ENCODE data around the gene TYK2. TPM values are rescaled to one million over a fixed set of nuclear protein-coding genes. Genes with fewer than 3 reads are reported as not detected.

Gene TYK2
- polyA plus RNA-seq, 1 donor: 111 TPM

- H3K4me1 ChIP-seq (ENCODE audit: control insufficient read depth, insufficient read depth, low read length): no peaks in the 10 kb centered on the region
- H3K27me3 ChIP-seq (ENCODE audit: control insufficient read depth, insufficient read depth, low read length): no peaks in the 10 kb centered on the region
- no peak overlapping the region for H3K4me3 ChIP-seq (ENCODE audit: low read length)
- no peak for DNase-seq
- no peaks in the 10 kb centered on the region for H3K9me3 ChIP-seq (ENCODE audit: control insufficient read depth, low read depth, low read length)
- no CpG with 5 or more reads among the region's 16 CpGs for WGBS (ENCODE audit: insufficient coverage, low lambda C conversion rate)
- H3K36me3 ChIP-seq (ENCODE audit: control insufficient read depth, insufficient read depth, low read length): peaks cover 77% of the 10 kb centered on the region
- no peak overlapping the region for H3K27ac ChIP-seq (ENCODE audit: low read length)
Observed at GRCh38 chr19:10361569-10362011, 18.8 kb downstream of the TYK2 start.

GRCh38 chr19:10356431-10356830 is 23.9 kb downstream of the TYK2 start:
- WGBS (ENCODE audit: insufficient coverage, low lambda C conversion rate): no CpG with 5 or more reads among the region's 12 CpGs

GRCh38 chr19:10353793-10354391 is 26.5 kb downstream of the TYK2 start:
- peak; percentile 50 to 65 for DNase-seq
- H3K36me3 ChIP-seq (ENCODE audit: control insufficient read depth, insufficient read depth, low read length): peaks cover 44% of the 10 kb centered on the region
- H3K9me3 ChIP-seq (ENCODE audit: control insufficient read depth, low read depth, low read length): no peaks in the 10 kb centered on the region
- H3K27ac ChIP-seq (ENCODE audit: low read length): no peak overlapping the region
- WGBS (ENCODE audit: insufficient coverage, low lambda C conversion rate): no CpG with 5 or more reads among the region's 32 CpGs
- peak overlapping the region; percentile 3 for H3K4me3 ChIP-seq (ENCODE audit: low read length)
- no peaks in the 10 kb centered on the region for H3K27me3 ChIP-seq (ENCODE audit: control insufficient read depth, insufficient read depth, low read length)
- peaks cover 11% of the 10 kb centered on the region for H3K4me1 ChIP-seq (ENCODE audit: control insufficient read depth, insufficient read depth, low read length)

More at GRCh38 chr19:10356431-10356830, 23.9 kb downstream of the TYK2 start:
- no peaks in the 10 kb centered on the region for H3K27me3 ChIP-seq (ENCODE audit: control insufficient read depth, insufficient read depth, low read length)
- H3K9me3 ChIP-seq (ENCODE audit: control insufficient read depth, low read depth, low read length): no peaks in the 10 kb centered on the region
- H3K4me1 ChIP-seq (ENCODE audit: control insufficient read depth, insufficient read depth, low read length): peaks cover 11% of the 10 kb centered on the region
- H3K36me3 ChIP-seq (ENCODE audit: control insufficient read depth, insufficient read depth, low read length): peaks cover 54% of the 10 kb centered on the region
- H3K27ac ChIP-seq (ENCODE audit: low read length): no peak overlapping the region
- H3K4me3 ChIP-seq (ENCODE audit: low read length): no peak overlapping the region
- no peak for DNase-seq

- DNase-seq: peak; percentile 70 to 86
- Histone ChIP-seq H3K4me3 (ENCODE audit: low read length) (peak overlapping the region; percentile 3), H3K36me3 (ENCODE audit: control insufficient read depth, insufficient read depth, low read length) (peaks cover 40% of the 10 kb centered on the region)
Observed at GRCh38 chr19:10352764-10353671, 27.4 kb downstream of the TYK2 start.

GRCh38 chr19:10346509-10346908 is 33.9 kb downstream of the TYK2 start:
- 60% methylated on average over 3 of the region's 10 CpGs for WGBS (ENCODE audit: insufficient coverage, low lambda C conversion rate)
- Histone ChIP-seq H3K27ac (ENCODE audit: low read length) (no peak overlapping the region), H3K27me3 (ENCODE audit: control insufficient read depth, insufficient read depth, low read length) (no peaks in the 10 kb centered on the region), H3K9me3 (ENCODE audit: control insufficient read depth, low read depth, low read length) (no peaks in the 10 kb centered on the region), H3K4me3 (ENCODE audit: low read length) (no peak overlapping the region), H3K4me1 (ENCODE audit: control insufficient read depth, insufficient read depth, low read length) (no peaks in the 10 kb centered on the region), H3K36me3 (ENCODE audit: control insufficient read depth, insufficient read depth, low read length) (peaks cover 7% of the 10 kb centered on the region)
- no peak for DNase-seq

More at GRCh38 chr19:10352764-10353671, 27.4 kb downstream of the TYK2 start:
- Histone ChIP-seq H3K9me3 (ENCODE audit: control insufficient read depth, low read depth, low read length) (no peaks in the 10 kb centered on the region), H3K27me3 (ENCODE audit: control insufficient read depth, insufficient read depth, low read length) (no peaks in the 10 kb centered on the region), H3K27ac (ENCODE audit: low read length) (no peak overlapping the region), H3K4me1 (ENCODE audit: control insufficient read depth, insufficient read depth, low read length) (peaks cover 11% of the 10 kb centered on the region)
- WGBS (ENCODE audit: insufficient coverage, low lambda C conversion rate): no CpG with 5 or more reads among the region's 63 CpGs

GRCh38 chr19:10344780-10345179 is 35.6 kb downstream of the TYK2 start:
- Histone ChIP-seq H3K9me3 (ENCODE audit: control insufficient read depth, low read depth, low read length) (no peaks in the 10 kb centered on the region), H3K4me3 (ENCODE audit: low read length) (no peak overlapping the region)

GRCh38 chr19:10343495-10343894 is 36.9 kb downstream of the TYK2 start:
- H3K27me3 ChIP-seq (ENCODE audit: control insufficient read depth, insufficient read depth, low read length): no peaks in the 10 kb centered on the region
- no peak overlapping the region for H3K4me3 ChIP-seq (ENCODE audit: low read length)
- DNase-seq: no peak
- no peaks in the 10 kb centered on the region for H3K4me1 ChIP-seq (ENCODE audit: control insufficient read depth, insufficient read depth, low read length)
- no peaks in the 10 kb centered on the region for H3K9me3 ChIP-seq (ENCODE audit: control insufficient read depth, low read depth, low read length)
- no CpG with 5 or more reads among the region's 2 CpGs for WGBS (ENCODE audit: insufficient coverage, low lambda C conversion rate)
- H3K36me3 ChIP-seq (ENCODE audit: control insufficient read depth, insufficient read depth, low read length): no peaks in the 10 kb centered on the region
- no peak overlapping the region for H3K27ac ChIP-seq (ENCODE audit: low read length)

More at GRCh38 chr19:10344780-10345179, 35.6 kb downstream of the TYK2 start:
- H3K4me1 ChIP-seq (ENCODE audit: control insufficient read depth, insufficient read depth, low read length): no peaks in the 10 kb centered on the region
- no peaks in the 10 kb centered on the region for H3K27me3 ChIP-seq (ENCODE audit: control insufficient read depth, insufficient read depth, low read length)
- no peak overlapping the region for H3K27ac ChIP-seq (ENCODE audit: low read length)
- whole genome bisulfite sequencing (ENCODE audit: insufficient coverage, low lambda C conversion rate): no CpG with 5 or more reads among the region's 10 CpGs
- H3K36me3 ChIP-seq (ENCODE audit: control insufficient read depth, insufficient read depth, low read length): peaks cover 2% of the 10 kb centered on the region
- DNase-seq: no peak

GRCh38 chr19:10339977-10340376 is 40.4 kb downstream of the TYK2 start:
- Histone ChIP-seq H3K27me3 (ENCODE audit: control insufficient read depth, insufficient read depth, low read length) (no peaks in the 10 kb centered on the region), H3K36me3 (ENCODE audit: control insufficient read depth, insufficient read depth, low read length) (no peaks in the 10 kb centered on the region), H3K4me3 (ENCODE audit: low read length) (no peak overlapping the region), H3K4me1 (ENCODE audit: control insufficient read depth, insufficient read depth, low read length) (peaks cover 3% of the 10 kb centered on the region), H3K27ac (ENCODE audit: low read length) (no peak overlapping the region), H3K9me3 (ENCODE audit: control insufficient read depth, low read depth, low read length) (no peaks in the 10 kb centered on the region)
- no peak for DNase-seq
- 100% methylated on average over 1 of the region's 5 CpGs for WGBS (ENCODE audit: insufficient coverage, low lambda C conversion rate)

GRCh38 chr19:10339380-10339960 is 40.9 kb downstream of the TYK2 start, which contains the start of gene ICAM3:
TSS of gene ICAM3 (minus strand) at chr19:10339624. CDS start at chr19:10339614, 10 bp downstream.
- WGBS (ENCODE audit: insufficient coverage, low lambda C conversion rate): no CpG with 5 or more reads among the region's 14 CpGs
- H3K4me3 ChIP-seq (ENCODE audit: low read length): no peak within 1 kb of the TSS

GRCh38 chr19:10338940-10339339 is 41.4 kb downstream of the TYK2 start:
- no peak overlapping the region for H3K27ac ChIP-seq (ENCODE audit: low read length)
- DNase-seq: no peak
- no peak overlapping the region for H3K4me3 ChIP-seq (ENCODE audit: low read length)
- peaks cover 6% of the 10 kb centered on the region for H3K4me1 ChIP-seq (ENCODE audit: control insufficient read depth, insufficient read depth, low read length)
- no peaks in the 10 kb centered on the region for H3K36me3 ChIP-seq (ENCODE audit: control insufficient read depth, insufficient read depth, low read length)
- no peaks in the 10 kb centered on the region for H3K27me3 ChIP-seq (ENCODE audit: control insufficient read depth, insufficient read depth, low read length)
- WGBS (ENCODE audit: insufficient coverage, low lambda C conversion rate): no CpG with 5 or more reads among the region's 6 CpGs
- H3K9me3 ChIP-seq (ENCODE audit: control insufficient read depth, low read depth, low read length): no peaks in the 10 kb centered on the region

More at GRCh38 chr19:10339380-10339960, 40.9 kb downstream of the TYK2 start, which contains the start of gene ICAM3:
- Histone ChIP-seq H3K27ac (ENCODE audit: low read length) (no peak within 1 kb of the TSS), H3K27me3 (ENCODE audit: control insufficient read depth, insufficient read depth, low read length) (no peaks in the 10 kb centered on the region), H3K4me1 (ENCODE audit: control insufficient read depth, insufficient read depth, low read length) (peaks cover 4% of the 10 kb centered on the region), H3K36me3 (ENCODE audit: control insufficient read depth, insufficient read depth, low read length) (no peaks in the 10 kb centered on the region), H3K9me3 (ENCODE audit: control insufficient read depth, low read depth, low read length) (no peaks in the 10 kb centered on the region)
- no peak for DNase-seq
